Sigmoid colon (tissue), 7 donors: ENCODE measurements around the gene ZKSCAN4. TPM values are rescaled to one million over a fixed set of nuclear protein-coding genes. Genes with fewer than 3 reads are reported as not detected.

Source experiments
- DNase-seq: peaks from one replicate; pipeline ENCODE4 v3.0.0-alpha.2; 2019
- H3K27ac ChIP-seq, 4 donors: fragments of 200-600 bp; sonication (generic); one replicate each; pipeline ENCODE4 v1.5.1; 2016 to 2019; ENCODE audit warnings: mild to moderate bottlenecking in 1 of 4
- H3K27me3 ChIP-seq, 3 donors: fragments of 200-600 bp; sonication (generic); one replicate each; pipeline ENCODE4 v1.5.1; 2019; ENCODE audit warnings: mild to moderate bottlenecking in 1 of 3
- H3K36me3 ChIP-seq, 4 donors: fragments of 200-600 bp; sonication (generic); one replicate each; pipeline ENCODE4 v1.5.1; 2016 to 2019
- H3K4me1 ChIP-seq, 4 donors: fragments of 200-600 bp; sonication (generic); one replicate each; pipeline ENCODE4 v1.5.1; 2017 to 2019
- H3K4me3 ChIP-seq, 4 donors: fragments of 200-600 bp; sonication (generic); one replicate each; pipeline ENCODE4 v1.5.1; 2017 to 2019; ENCODE audit warnings: mild to moderate bottlenecking in 2 of 4, moderate library complexity in 1 of 4
- H3K9me3 ChIP-seq, 4 donors: fragments of 200-600 bp in 3 of 4; sonication (generic) in 3 of 4; one replicate each; pipeline versions ENCODE4 v1.5.1 to v1.6.1; 2013 to 2019
- CTCF ChIP-seq, 4 experiments: fragments of 450-650 bp in 3 of 4; fragments of 200-600 bp in 1 of 4; IDR thresholded peaks; one replicate each; pipeline ENCODE4 v1.5.1; 2016 to 2019; ENCODE audit warnings: antibody characterized with exemption in 4 of 4, mild to moderate bottlenecking in 3 of 4, moderate library complexity in 2 of 4
- EP300 ChIP-seq, 4 donors: sonication (generic); formaldehyde crosslinking; IDR thresholded peaks; one replicate each; pipeline ENCODE4 v1.6.1; 2017; ENCODE audit warnings: antibody characterized with exemption in 4 of 4
- POLR2A ChIP-seq, 2 donors: fragments of 450-650 bp; IDR thresholded peaks; one replicate each; pipeline ENCODE4 v1.6.1; 2016; ENCODE audit warnings: antibody characterized with exemption in 2 of 2, mild to moderate bottlenecking in 2 of 2, moderate library complexity in 2 of 2
- POLR2AphosphoS5 ChIP-seq, 4 donors: sonication (generic); formaldehyde crosslinking; IDR thresholded peaks; one replicate each; pipeline ENCODE4 v1.6.1; 2017; ENCODE audit warnings: antibody characterized with exemption in 4 of 4
- WGBS, 2 donors: extraction: QIAGEN DNeasy Blood & Tissue Kit; methylation state at CpG; one replicate each; pipeline ENCODE4 v1.1.7; 2013; 5-methylcytosine and 5-hydroxymethylcytosine counted together
- intact Hi-C: fragments of 100-400 bp; cut with DNase I; formaldehyde crosslinking; loops from one replicate; pipeline ENCODE4 v1.15.1; 2023
- polyA plus RNA-seq, 3 donors: library from polyadenylated mRNA; stranded (reverse); fragments of 200-250 nt; gene quantifications; one replicate each; pipeline ENCODE4 v1.2.3, GENCODE V29; 2013
- total RNA-seq, 4 donors: library from RNA; depleted of rRNA; stranded (reverse); fragments of >200 nt; gene quantifications; one replicate each; pipeline ENCODE4 v1.1.0, GENCODE V29; 2016
- donor health status: healthy with polysubstance abuse.
- donor health status: Bipolar disorder and iron deficiency.
- donor health status: healthy.

ZKSCAN4 gene
- total and polyA plus RNA-seq, 7 donors = 1.5 to 6.1 (median 3.1) TPM

- no peaks in the 10 kb centered on the region for H3K36me3 ChIP-seq
- DNase-seq = no peak
- no peak overlapping the region for H3K4me3 ChIP-seq
- H3K4me1 ChIP-seq = peaks cover 0 to 32% (median 23%) of the 10 kb centered on the region in 4 donors
- no peaks in the 10 kb centered on the region for H3K9me3 ChIP-seq
- no peak overlapping the region for H3K27ac ChIP-seq
- H3K27me3 ChIP-seq = no peaks in the 10 kb centered on the region
- intact Hi-C loops = no loop called here
- TF ChIP-seq CTCF (IDR thresholded peaks at IDR 0.05) (no peak), POLR2AphosphoS5 (IDR thresholded peaks at IDR 0.05) (no peak), EP300 (IDR thresholded peaks at IDR 0.05) (no peak), POLR2A (IDR thresholded peaks at IDR 0.05) (no peak)
- WGBS, 2 donors = 46 to 67% methylated on average over 2 of the region's 2 CpGs
Observed at GRCh38 chr6:28263922-28264321, 11.9 kb upstream of the ZKSCAN4 start.

- H3K27ac ChIP-seq = peak within 1 kb of the TSS in 3 of 4 donors; percentile 13 to 32 (median 22)
Observed at GRCh38 chr6:28258877-28259777, 7.1 kb upstream of the ZKSCAN4 start, which contains the start of gene NKAPL. TSS of gene NKAPL (plus strand) at chr6:28259297. CDS start at chr6:28259372, 75 bp downstream.

GRCh38 chr6:28257042-28257441 is 5.0 kb upstream of the ZKSCAN4 start:
- WGBS, 2 donors = 0 to 8% methylated on average over 1 of the region's 1 CpG

More at GRCh38 chr6:28258877-28259777, 7.1 kb upstream of the ZKSCAN4 start, which contains the start of gene NKAPL:
- Histone ChIP-seq H3K36me3 (no peaks in the 10 kb centered on the region), H3K4me3 (peak within 1 kb of the TSS; percentile 31 to 53 (median 46)), H3K4me1 (peaks cover 0 to 9% (median 7%) of the 10 kb centered on the region in 4 donors), H3K27me3 (no peaks in the 10 kb centered on the region), H3K9me3 (no peaks in the 10 kb centered on the region)
- 43 to 67% methylated on average over 58 of the region's 58 CpGs for WGBS, 2 donors
- DNase-seq = peak; percentile 93
- intact Hi-C loops = no loop called here
- no peak for TF ChIP-seq POLR2A (IDR thresholded peaks at IDR 0.05)
- peak; percentile 49 to 81 (median 73) for TF ChIP-seq POLR2AphosphoS5 (IDR thresholded peaks at IDR 0.05)

GRCh38 chr6:28254121-28254519 is 2.1 kb upstream of the ZKSCAN4 start:
- WGBS, 2 donors = 86 to 89% methylated on average over 1 of the region's 1 CpG
- Histone ChIP-seq H3K4me3 (no peak overlapping the region), H3K27ac (no peak overlapping the region), H3K36me3 (peaks cover 0 to under 1% (median 0%) of the 10 kb centered on the region in 4 donors), H3K9me3 (no peaks in the 10 kb centered on the region), H3K27me3 (no peaks in the 10 kb centered on the region), H3K4me1 (peaks cover 0 to 21% (median 20%) of the 10 kb centered on the region in 4 donors)
- no peak for DNase-seq
- intact Hi-C loops = no loop called here
- TF ChIP-seq CTCF (IDR thresholded peaks at IDR 0.05) = no peak
- no peak for TF ChIP-seq POLR2AphosphoS5 (IDR thresholded peaks at IDR 0.05)
- no peak for TF ChIP-seq EP300 (IDR thresholded peaks at IDR 0.05)
- TF ChIP-seq POLR2A (IDR thresholded peaks at IDR 0.05) = no peak

More at GRCh38 chr6:28257042-28257441, 5.0 kb upstream of the ZKSCAN4 start:
- Histone ChIP-seq H3K4me3 (no peak overlapping the region), H3K27ac (no peak overlapping the region), H3K9me3 (no peaks in the 10 kb centered on the region), H3K36me3 (no peaks in the 10 kb centered on the region), H3K4me1 (peaks cover 0 to 16% (median 13%) of the 10 kb centered on the region in 4 donors), H3K27me3 (no peaks in the 10 kb centered on the region)
- no peak for DNase-seq
- intact Hi-C loops = no loop called here
- TF ChIP-seq CTCF (IDR thresholded peaks at IDR 0.05) (no peak), EP300 (IDR thresholded peaks at IDR 0.05) (no peak), POLR2A (IDR thresholded peaks at IDR 0.05) (no peak), POLR2AphosphoS5 (IDR thresholded peaks at IDR 0.05) (no peak)

GRCh38 chr6:28251661-28252008 is 434 bp downstream of the ZKSCAN4 start:
- Histone ChIP-seq H3K4me1 (peaks cover 0 to 19% (median 18%) of the 10 kb centered on the region in 4 donors), H3K27ac (peak overlapping the region; percentile 43 to 66 (median 64)), H3K9me3 (no peaks in the 10 kb centered on the region), H3K36me3 (peaks cover 0 to 25% (median 3%) of the 10 kb centered on the region in 4 donors), H3K4me3 (peak overlapping the region; percentile 74 to 85 (median 75)), H3K27me3 (no peaks in the 10 kb centered on the region)
- intact Hi-C loops = no loop called here
- no peak for DNase-seq
- no peak for TF ChIP-seq POLR2AphosphoS5 (IDR thresholded peaks at IDR 0.05)
- no peak for TF ChIP-seq CTCF (IDR thresholded peaks at IDR 0.05)
- no peak for TF ChIP-seq EP300 (IDR thresholded peaks at IDR 0.05)
- no peak for TF ChIP-seq POLR2A (IDR thresholded peaks at IDR 0.05)
- WGBS, 2 donors = 0% methylated on average over 25 of the region's 25 CpGs
